ENCODE results near the gene RSPRY1.

Gene RSPRY1

DNA sequence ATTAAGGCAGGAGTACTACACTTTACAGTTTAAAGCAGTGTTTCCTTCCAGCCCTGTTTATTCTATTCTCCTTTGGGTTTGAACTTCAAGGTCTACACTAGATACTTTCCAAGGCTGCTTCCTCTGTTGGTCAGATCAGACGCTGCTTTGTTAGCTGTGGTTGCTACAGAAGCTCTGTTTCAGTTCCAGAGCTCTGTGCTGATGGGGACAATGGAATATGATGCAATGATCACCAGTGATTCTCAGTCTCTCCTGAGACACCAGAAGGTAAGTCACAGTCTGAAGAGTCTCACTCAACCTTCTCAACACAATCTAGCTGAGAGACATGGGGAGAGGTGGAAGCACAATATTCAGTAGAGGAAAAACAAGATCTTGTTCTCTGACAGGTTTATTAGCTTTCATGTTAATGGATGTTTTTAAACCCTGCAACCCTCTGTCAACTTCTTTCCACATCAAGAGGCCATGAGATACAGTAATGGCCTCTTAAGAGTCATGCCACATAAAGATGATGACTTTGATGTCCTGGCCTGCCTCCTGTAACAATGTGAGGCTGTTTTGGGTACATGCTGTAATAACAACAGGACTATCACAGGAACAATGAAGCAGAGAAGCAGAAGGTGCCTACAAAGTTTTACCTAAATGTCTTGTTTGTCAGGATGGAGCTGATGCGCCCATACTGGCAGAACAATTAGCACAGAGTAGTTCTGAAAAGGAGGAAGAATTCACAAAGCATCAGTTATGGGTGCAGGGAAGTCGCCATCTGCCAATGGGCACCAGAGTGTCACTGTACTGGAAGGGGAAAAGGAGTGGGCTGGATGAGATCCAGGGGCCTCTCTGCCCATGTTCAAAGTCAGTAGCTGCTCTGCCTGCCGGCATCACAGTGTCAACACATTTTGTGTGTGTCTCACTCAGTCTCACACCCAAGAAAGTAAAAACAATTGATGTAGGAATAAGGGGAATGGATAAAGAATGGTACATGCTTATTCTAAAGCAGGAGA, 33.7 kb upstream of the RSPRY1 start:
- DNase-seq, result no peak

- DNase-seq, result no peak
Observed at GRCh38 chr16:57153841-57154240, 32.3 kb upstream of the RSPRY1 start.

- no peak for DNase-seq
Observed at GRCh38 chr16:57155702-57156350, 30.3 kb upstream of the RSPRY1 start.

DNA sequence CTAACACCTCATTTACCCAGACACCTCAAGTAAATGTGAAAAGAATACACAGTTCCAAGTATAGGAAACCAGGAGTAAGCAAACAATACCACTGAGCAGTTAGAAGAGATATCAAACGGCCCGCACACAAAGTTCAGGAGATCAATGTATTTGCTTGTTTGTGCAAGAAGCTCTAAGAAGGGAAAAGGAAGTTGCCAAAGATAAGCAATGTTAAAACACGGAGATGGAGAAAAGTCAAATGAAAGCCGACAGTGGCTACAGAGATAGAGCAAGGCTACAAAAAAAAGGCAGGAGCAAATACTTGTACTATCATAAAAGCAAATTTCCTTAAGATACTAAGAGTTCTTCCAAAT, 29.8 kb upstream of the RSPRY1 start:
- DNase-seq, result no peak

GRCh38 chr16:57157533-57157932, 28.6 kb upstream of the RSPRY1 start:
- no peak for DNase-seq

- no peak for DNase-seq
Observed at GRCh38 chr16:57159447-57159846, 26.7 kb upstream of the RSPRY1 start.

- no peak for DNase-seq
Observed at GRCh38 chr16:57163842-57164241, 22.3 kb upstream of the RSPRY1 start.

GRCh38 chr16:57165483-57165882, 20.6 kb upstream of the RSPRY1 start:
- DNase-seq, result no peak

GRCh38 chr16:57165938-57166337, 20.2 kb upstream of the RSPRY1 start:
- no peak for DNase-seq

DNA sequence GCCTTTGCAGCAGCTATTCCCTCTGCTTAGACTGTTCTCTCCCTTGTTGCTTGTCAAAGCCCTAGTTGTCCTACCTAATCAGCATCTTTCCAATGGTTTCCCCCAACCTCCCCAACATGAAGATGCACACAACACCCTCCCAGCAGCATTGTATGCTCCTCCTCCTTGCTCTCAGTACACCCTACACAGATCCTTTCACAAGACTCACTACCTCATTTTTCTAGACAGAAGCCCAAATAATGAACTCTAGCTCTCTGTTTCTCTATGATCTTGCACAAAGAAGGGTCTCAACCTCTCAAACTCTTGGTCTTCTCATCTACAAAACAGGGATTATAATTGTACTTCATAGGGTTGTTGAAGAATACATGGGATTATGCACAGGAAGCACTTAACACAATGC, 19.7 kb upstream of the RSPRY1 start:
- DNase-seq, result no peak

GRCh38 chr16:57166951-57167350, 19.2 kb upstream of the RSPRY1 start:
- DNase-seq, result no peak

DNA sequence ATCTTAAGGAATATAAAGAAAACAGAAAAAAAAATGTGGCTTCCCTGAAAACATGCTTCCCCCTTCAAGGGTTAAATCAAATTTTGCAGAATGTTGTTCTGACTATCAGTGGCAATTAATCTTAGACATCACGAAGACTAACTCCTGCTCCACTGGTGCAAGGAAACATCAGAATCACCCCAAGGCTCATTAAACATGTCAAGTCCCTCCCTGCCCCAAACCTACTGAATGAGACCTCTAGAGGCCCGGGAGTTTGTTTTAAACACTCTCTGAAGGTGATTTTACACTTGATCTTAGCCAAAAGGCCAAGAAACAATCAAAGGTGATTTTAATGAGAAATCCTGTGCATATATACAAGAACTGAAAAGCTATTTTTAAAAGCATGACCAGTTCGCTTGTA, 18.6 kb upstream of the RSPRY1 start:
- DNase-seq, result no peak

DNA sequence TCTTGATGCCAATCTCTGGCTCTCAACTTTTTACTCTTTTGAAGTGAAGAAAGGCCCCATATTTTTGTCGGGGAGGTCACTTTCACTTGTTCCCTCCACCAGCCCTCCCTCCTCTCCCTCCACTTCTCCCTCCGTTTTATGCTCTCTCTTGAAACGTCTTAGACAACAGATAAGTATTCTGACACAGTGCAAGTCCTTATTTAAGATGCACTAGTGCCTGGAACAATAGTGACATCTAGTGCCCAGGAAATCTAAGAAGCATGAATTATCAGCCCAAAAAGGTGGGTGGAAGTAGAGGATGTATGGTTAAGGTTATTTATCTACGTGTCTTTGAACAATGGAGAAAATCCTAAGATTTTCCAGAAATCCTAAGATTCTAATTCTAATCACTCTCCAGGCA, 18.2 kb upstream of the RSPRY1 start:
- DNase-seq, result peak; percentile 10

- no peak for DNase-seq
Observed at GRCh38 chr16:57169327-57169726, 16.8 kb upstream of the RSPRY1 start.

DNA sequence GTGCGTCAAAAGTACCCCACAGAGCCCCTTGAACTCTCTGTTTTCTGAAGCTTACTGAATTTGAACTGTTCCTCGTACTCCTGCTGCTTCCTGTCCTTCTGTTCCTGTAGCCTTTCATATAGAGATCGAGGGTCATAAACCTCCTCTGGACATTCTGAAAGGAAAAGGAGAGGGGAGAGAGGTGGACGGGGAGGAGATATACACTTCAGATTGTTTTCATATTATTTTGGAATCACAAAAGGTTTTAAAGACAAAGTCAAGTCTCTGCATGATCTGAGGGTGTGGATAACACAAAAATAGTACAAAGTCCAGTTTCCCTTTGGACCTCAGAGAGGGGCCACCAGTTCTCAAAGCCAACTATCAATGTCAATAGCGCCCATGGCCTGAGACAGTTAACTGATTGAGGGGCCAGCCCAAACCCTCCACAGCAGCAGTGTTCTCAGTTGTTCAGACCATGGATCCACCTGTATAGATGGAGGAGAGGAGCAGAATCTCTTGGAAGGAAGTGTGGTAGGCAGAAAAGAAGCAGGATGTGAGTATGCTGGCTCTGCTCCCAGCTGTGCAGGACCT, 13.3 kb upstream of the RSPRY1 start:
- no peak for DNase-seq

GRCh38 chr16:57175896-57176295, 10.2 kb upstream of the RSPRY1 start:
- DNase-seq, result no peak

DNA sequence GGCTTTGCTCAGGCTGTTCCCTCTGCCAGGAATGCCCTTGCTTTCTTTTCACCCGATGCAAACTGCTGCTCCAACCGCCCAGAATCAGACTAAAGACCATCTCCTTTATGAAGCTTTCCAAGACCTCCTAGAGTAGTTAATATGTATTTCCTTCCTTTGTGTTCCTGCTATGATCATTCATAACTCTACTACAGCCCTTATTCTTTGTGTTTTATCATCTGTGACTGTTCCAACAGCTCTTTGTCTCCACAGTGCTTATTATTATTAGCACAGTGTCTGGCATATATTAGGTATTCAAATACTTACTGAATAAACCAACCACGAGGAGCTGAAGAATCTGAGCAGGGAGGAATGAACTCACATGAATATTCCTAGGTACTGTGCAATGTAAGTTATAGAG, 7.9 kb upstream of the RSPRY1 start:
- DNase-seq, result peak; percentile 91

GRCh38 chr16:57178793-57179212, 7.3 kb upstream of the RSPRY1 start:
- DNase-seq, result no peak

- DNase-seq, result no peak
Observed at GRCh38 chr16:57179215-57179828, 6.8 kb upstream of the RSPRY1 start.

DNA sequence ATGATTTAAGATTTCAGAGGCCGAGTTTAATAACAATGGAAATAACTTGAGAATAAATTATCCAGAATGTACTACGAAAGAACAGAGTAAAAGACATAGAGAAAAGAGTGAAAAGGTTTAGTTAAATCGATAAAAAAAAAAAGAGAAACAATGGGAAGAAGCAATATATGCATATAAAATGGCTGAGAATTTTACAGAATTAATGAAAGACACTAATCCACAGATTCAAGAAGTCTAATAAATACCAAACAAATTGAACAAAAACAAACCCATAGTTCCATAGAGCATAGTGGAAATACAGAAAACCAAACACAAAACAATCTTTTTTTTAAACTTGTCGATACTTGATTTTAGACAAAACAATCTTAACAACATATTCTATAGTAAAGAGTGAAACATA, 2.0 kb upstream of the RSPRY1 start:
- no peak for DNase-seq

DNA sequence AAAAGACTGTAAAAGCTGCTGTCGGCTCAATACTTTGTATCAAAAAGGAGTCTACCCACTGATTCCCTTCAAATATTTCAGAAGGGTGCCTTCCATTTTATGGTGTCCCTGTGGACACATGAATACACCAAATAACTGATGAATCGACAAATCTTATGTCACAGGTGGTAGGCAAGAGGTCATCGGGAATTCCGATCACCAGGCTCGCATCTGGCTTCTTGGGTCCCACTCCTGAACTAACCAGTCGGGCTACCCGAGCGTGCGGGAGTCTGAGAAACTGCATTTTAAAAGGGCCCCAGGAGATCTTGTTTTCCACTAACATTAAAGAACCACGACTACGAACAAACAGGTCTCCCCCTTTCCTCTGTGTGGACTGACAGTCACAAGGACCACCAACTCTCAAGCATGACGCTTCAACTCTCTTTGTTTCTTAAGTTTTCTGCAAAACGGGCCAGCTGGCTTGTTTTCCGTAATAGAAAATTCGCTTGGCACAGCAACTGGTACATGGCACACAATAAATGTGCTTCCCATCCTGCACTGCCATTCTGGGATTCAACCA, 1.2 kb upstream of the RSPRY1 start:
- no peak for DNase-seq

DNA sequence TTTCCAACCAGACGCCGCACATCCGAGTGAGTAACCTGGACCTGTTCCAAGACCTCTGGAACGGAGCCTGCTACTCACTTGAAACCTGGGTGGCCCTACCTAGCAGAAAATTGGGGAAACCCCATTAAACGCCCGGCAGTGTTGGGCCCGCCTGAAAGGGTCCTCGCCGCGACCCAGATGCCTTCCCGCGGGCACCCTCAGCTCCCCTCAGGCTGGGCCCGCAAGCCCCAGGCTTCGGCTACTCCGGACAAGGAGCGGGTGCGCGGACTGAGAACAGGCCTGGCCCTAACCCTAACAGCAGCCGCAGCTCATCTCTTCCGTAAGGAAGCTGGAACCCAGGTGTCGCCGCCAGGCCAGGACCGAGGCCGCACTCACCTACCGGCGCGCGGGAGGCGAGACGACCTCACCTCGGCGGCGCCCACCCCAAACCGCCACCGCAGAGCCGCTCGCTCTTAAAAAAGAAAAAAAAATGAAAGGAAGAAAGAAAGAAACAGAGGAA, 634 bp upstream of the RSPRY1 start:
- no peak for DNase-seq

Data from NCI-H526 treated with DMSO at 0.1 percent for 48 hours (cell line).